GM19468 (cell line): ENCODE measurements around the gene TSHR.
"Not testable (repeated sequence)": the region's sequence is repeated elsewhere in the genome, so short reads cannot be mapped to it uniquely, and the experiment has no call there.

ENCODE experiments used
- ATAC-seq: cut with Tn5 transposase; IDR thresholded peaks from one replicate; pipeline ENCODE4 v1.9.1; 2021; ENCODE audit warnings: mild to moderate bottlenecking, moderate library complexity, moderate number of reproducible peaks; ENCODE audit not compliant: unreplicated experiment; ENCODE audit errors: extremely low read depth

TSHR gene

DNA sequence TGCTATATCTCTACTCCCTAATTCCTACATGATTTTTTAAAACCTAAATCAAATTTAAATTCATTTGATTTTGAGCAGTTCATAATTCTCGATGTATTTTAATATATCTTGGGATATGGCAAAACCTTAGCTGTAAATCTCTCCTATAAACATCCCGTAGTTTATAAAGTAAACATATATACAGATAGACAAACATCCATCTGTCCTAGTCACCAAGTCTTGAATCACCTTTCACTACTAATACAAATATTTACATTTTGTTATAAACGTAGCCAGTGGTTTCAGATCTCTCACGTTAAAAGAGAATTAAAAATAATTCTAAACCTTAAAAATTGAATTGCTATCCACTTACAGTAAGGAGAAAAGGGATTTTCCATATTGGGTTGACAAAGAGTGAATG lies 107.0 kb downstream of the TSHR start:
- no peak for ATAC-seq

DNA sequence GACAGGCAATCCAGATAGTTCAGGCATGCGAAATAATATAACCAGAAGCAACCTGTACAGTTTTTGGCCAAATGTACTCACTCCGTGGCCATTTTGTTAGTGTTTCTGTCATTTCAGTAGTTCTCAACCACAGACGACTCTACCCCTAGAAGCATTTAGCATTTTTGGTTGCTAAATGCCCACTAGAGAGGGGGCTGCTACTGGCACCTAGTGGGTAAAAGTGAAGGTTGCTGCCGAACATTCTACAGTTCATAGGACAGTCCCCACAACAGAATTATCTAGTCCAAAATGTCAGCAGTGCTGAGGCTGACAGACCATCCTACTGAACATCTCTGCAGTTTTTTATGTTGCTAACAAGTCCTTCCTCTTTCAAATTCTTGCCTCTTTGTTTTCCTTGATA lies 107.4 kb downstream of the TSHR start:
- ATAC-seq, result no peak

DNA sequence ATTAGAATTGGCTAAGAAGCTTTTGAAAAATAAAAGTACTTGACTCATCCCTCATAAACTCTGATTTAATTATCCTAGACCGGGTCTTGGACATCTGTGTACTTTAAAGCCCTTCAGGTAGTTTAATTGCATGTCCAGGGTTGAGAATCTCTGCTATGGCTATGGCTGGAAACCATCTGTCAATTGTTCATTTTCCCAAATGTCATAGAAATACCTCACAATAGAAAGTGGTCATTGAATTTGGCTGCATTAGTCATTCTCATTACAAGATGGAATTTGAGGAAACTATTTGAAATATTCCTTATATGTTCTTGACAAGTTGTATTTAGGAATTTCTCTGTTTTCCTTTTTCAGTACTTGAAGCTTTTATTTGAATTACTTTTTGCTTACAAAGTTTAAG lies 111.3 kb downstream of the TSHR start:
- no peak for ATAC-seq

DNA sequence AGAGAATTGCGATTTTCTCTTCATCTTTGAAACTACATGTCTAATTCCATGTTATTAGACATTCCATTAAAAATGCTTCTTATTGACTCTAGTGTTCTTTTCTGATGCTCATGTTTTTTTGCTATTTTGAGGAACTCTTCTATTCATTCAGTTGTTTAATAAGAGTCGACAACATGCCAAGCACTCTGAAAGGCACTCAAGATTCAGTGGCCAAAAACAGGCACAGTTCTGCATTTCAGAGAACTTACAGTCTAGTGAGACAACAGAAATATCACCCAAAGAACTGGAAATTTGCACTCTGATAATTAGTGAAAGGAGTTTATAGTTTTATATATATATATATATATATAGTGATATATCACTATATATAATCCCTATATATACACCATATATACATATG lies 111.7 kb downstream of the TSHR start:
- no peak for ATAC-seq

DNA sequence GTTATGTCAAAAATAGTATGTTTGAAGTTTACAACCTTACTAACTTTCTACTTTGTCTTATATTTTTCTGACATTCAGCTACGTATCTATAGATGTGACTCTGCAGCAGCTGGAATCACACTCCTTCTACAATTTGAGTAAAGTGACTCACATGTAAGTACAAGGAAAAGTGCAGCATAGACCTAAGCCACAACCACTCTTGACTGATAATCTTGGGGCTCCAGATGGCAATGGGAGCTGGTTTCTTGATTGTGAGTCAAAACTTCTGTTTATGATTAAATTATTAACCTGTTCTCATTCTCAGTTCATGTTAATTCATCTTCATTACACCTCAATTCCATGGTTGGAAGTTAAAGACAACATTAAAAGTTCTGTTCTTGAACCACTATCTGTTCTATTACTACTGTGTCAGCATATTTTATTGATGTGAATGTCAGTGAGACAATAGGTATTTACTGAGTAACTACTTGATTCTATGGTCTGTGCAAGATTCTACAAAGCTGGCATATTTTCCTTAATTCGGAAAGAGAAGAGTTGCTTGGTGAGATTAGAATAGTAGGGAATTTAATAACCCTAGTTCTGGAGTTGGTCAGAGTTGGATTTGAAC lies 112.9 kb downstream of the TSHR start:
- ATAC-seq, result no peak

DNA sequence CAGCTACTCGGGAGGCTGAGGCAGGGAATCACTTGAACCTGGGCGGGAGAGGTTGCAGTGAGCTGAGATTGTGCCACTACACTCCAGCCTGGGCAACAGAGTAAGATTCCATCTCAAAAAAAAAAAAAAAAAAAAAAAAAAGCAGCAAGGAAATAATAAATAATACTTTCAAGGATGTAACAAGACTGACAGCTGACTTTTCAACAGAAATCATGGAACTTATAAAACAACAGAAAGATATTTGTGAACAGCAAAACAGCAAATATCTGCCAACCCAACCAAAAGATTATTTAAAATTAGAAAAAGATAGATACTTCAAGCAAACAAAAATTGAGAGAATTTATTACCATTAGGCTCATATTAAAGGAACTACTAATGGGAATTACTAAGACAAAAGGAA lies 115.1 kb downstream of the TSHR start:
- no peak for ATAC-seq

DNA sequence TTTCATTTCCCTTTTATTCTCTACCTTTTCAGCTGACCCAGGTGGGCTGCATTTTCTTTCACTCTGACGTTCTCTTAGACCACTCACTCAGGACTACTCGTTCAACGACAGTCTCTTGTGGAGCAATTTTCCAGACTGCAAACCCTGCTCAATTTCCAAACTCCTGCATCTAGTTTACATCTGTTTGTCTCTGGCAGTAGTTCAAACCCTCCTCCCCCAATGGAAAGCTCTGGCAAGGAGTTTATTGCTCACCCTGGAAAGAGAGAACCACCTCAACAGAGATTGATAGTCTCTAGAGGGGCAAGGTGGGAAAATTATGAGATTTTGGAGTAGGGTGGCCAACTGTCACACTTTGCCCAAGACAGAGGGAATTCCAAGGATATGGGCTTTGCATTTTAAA lies 130.2 kb downstream of the TSHR start:
- ATAC-seq, result no peak

DNA sequence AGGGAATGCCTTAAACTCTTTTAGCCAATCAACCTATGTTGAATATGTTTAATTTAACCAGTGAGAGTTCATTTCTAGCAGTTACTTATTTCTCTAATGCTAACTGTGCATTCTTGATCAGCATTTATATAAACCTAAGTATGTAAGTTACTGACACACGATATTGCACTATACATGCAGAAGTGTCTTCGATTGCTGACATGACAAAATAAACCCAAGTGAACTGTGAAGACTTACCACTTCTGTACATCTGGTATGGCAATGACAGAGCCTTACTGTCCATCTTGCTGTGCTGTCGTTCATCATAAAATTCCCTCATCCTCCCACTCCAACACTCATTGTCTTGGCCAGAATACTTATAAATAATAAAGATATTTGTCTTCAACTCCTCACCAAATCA lies 131.8 kb downstream of the TSHR start:
- no peak for ATAC-seq

DNA sequence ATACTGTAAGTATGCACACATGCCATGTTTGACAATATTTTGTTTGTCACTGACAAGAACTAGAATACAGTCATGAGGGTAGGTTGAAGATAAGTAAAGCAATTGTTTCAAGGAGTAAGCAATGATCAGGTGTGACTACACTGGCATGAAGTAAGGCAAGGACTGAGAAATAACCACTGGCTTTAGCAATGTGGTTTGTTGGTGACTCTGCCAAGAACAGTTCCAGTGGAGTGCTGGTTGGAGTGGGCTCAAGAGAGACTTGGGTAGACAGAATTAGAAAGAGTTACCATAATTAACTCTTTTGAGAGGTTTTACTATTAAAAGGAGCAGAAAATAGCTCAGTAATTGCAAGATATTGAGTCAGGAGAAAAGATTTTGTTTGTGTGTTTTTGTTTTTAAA lies 135.7 kb downstream of the TSHR start:
- no peak for ATAC-seq

DNA sequence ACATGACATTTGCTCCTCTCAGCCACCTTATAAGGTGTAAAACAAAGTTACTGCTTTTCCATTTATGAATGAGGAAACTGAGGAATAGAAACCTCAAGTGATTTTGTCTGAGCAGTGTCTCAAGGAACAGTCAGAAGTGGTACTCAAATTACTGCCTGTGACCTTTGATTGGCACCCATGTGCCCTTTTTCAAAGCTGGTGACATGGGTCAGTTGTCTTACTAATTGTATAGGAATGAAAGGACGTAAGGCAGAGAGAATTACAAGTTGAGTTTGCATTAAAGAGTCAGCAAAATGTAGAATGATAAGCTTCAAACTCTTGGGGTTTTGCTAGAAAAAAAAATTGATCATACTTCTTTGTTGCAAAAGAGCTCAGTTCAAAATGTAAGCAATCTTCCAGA lies 136.2 kb downstream of the TSHR start:
- no peak for ATAC-seq

DNA sequence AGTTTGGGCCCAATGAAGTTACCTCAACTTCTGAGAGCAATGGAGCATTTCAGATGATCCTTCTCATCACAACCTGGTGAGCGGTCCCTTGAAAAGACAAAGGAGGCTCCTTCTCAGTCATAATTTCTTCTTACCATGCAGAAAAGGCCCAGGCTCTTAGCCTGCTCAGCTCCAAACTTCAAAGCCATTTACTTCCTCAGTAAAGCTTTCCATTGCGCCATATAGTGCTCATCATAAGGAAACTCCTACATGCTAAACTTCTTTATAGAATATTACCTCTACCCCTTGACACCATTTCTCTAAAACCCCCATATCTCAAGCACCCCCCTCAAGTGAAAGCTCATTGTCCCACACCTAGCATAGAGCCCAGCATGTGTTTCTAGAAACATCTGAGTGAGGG lies 138.2 kb downstream of the TSHR start:
- no peak for ATAC-seq

DNA sequence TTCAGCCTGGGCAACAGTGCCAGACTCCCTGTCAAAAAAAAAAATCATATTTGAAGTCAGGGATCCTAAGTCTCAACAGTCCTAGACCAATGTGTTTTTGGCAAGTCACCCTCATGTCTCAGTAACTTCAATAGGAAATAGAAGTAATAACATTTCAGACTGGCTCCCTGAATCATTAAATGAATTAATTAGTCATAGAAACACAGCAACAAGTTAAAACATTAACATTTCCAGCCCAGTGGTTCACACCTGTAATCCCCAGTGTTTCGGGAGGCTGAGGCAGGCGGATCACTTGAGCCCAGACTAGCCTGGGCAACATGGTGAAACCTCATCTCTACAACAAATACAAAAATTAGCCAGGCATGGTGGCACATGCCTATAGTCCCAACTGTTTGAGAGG lies 140.1 kb downstream of the TSHR start:
- no peak for ATAC-seq

DNA sequence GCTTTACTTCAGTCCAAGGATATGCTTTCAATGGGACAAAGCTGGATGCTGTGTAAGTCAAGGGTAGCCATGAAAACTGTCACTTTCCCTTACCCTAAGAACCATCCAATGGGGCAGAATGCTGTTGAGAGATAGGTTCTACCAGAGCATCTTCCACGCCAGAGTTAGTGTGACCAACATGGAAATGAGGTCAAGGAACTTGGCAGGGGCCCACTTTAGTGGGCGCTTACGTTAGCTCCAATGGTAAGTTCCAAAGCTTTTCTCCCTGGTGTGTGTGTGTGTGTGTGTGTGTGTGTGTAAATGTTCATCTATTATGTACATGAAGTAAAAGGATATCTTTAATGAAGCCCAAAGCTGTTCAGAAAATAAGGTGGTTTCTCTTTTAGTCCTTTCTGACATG lies 141.2 kb downstream of the TSHR start:
- ATAC-seq, result no peak

DNA sequence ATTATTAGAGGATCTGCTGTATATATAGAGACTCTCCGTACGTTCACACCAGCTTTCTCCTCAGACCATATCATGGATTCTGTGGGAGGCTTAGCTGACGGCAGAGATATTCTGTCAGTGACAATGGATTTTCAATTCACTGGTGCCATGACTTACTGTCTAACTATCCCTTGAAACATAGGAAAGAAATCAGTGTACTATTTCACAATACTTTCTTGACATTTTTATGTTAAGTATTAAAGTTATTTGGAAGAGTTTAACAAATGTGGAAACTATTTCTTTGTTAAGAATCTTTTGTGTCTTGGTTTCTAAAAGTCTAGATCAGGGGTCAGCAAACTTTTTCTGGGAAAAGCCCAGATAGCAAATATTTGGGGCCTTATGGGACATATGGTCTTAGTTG lies 146.8 kb downstream of the TSHR start:
- no peak for ATAC-seq

DNA sequence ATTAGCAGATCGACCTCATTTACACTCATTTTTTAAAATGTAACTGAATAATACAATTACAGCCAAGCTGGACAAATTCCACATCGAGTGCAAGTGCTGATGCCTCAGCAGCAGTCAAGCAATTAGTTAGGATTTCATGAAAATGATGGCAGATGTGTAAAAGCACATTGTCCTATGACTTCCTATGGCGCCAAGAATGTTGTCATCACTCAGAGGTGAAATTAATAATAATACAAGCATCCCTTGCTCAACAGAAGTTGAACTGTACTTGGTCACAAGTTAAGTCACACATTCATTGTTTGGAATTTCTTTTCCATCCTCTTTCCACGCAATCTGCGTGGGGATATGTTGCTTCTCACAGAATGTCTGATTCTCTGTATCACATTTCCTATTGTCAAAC lies 148.0 kb downstream of the TSHR start:
- no peak for ATAC-seq

DNA sequence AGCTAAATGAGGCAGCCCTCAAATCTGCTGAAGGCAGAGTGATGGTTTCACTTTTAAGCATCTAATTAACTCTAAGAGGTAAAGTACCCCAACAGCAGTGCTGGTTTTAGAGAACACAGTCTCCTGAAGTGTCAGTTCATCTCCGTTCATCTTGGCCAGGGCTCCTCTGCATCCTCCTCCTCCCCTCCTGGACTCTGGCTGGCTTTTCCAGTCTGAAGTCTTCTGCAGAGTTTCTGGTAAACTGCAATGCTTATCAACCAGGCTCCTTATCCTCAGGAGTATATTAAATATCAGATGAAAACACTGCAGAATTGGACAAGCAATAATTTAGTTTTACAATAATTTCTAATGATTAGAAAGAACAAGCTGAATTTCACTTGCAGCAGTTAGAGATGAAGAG lies 150.0 kb downstream of the TSHR start:
- no peak for ATAC-seq

DNA sequence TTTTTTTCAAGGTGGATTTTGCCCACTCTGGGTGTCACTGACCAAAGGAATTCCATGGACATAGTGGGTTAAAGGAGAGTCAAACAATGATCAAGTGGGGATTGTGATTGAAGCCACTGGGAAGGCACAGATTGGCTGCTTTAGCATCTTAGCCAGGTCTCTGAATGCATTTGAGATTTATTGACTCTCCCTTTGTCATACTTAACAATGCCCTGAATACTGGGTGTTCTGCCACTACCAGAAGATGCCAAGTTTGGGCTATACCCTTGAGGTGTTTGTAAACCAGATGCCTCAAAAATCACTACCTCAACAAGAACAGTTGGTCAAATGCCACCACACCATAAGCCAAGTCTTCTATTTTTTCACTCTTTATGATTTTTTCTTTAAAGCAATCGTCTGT lies 150.5 kb downstream of the TSHR start:
- no peak for ATAC-seq

DNA sequence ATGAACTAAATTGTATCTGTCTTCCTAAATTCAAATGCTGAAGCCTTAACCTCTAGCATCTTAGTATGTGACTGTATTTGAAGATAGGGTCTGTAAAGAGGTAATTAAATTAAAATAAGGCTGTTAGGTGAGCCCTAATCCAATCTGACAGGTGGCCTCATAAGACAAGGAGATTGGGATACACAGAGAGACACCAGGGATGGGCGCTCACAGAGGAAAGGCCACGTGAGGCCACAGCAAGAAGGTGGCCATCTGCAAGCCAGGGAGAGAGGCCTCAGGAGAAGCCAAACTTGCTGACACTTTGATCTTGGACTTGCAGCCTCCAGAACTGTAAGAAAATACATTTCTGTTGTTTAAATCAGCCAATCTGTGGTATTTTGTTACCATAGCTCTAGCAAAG lies 154.8 kb downstream of the TSHR start:
- ATAC-seq, result no peak

DNA sequence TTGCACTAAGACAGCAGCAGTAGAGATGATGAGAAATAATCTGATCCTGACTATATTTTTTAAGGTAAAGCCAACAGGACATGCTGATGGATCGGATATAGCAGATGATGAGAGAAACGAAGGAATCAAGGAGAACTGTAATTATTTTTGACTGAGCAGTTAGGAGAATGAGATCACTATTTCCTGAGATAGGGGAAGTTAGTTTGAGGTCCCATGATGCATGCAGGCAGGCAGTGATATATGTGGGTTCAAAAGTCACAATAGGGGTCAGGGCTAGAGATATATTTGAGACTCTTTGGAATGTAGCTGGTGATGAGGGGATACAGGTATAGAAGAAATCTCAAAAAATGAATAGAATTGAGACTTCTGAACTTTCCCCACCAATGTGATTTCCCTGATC lies 157.8 kb downstream of the TSHR start:
- ATAC-seq, result no peak

DNA sequence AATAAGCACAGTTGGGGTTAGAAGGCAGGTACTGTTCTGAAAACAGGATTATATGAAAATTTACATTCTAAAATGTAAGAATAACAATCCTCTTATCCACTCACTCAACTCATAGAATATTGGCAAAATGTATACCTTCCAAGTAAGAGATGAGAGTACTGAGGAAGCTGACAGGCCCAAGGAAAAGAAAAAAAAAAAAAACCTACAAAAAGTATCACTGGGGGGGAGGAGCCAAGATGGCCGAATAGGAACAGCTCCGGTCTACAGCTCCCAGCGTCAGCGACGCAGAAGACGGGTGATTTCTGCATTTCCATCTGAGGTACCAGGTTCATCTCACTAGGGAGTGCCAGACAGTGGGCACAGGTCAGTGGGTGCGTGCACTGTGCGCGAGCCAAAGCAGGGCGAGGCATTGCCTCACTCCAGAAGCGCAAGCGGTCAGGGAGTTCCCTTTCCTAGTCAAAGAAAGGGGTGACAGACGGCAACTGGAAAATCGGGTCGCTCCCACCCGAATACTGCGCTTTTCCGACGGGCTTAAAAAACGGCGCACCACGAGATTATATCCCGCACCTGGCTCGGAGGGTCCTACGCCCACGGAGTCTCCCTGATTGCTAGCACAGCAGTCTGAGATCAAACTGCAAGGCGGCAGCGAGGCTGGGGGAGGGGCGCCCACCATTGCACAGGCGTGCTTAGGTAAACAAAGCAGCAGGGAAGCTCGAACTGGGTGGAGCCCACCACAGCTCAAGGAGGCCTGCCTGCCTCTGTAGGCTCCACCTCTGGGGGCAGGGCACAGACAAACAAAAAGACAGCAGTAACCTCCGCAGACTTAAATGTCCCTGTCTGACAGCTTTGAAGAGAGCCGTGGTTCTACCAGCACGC lies 158.8 kb downstream of the TSHR start:
- ATAC-seq, result not testable (repeated sequence)

DNA sequence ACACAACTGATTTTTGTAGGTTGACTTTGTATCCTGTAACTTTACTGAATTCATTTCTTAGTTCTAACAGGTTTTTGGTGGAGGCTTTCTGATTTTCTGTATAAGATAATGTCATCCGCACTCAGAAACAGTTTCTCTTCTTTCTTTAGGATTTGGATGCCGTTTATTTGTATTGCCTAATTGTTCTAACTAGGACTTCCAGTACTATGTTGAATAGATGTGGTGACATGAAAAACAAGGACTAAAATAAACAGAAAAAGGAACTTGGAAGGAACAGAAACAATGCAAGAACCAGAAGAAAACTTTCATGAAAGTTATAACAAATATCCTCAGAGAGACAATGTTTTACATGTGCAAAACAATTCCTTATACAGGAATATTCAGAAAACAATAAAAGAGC lies 165.1 kb downstream of the TSHR start:
- ATAC-seq, result no peak

DNA sequence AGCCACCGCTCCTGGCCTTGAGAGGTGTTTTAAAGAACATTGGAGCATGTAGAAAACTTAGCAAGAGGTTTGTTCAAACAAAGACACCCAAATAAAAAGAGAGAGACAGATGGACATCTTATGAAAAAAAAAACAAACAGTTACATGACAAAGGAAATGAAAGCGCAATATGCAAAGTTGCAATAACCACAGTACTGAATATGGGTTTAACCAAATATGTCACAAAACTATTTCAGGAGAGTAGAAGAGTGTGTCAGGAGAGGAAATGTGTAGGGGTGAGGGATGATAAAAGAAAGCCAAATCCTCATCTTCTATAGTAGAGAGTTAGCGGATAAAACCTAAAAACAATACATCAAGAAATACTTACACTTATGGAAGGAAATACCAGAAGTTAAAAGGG lies 166.9 kb downstream of the TSHR start:
- peak; percentile 99 for ATAC-seq
